GM23248 (cell line): ENCODE measurements around the gene GNG14.

Experiments
- EZH2 ChIP-seq: fragments of 200-600 bp; sonication (generic); IDR thresholded peaks from 2 replicates; pipeline ENCODE4 v1.6.1; 2018; ENCODE audit warnings: antibody characterized with exemption, mild to moderate bottlenecking; ENCODE audit not compliant: insufficient read depth, poor library complexity, severe bottlenecking
- EZH2phosphoT487 ChIP-seq: fragments of 200-600 bp; sonication (generic); IDR thresholded peaks from 2 replicates; pipeline ENCODE4 v1.6.1; 2018; ENCODE audit warnings: antibody characterized with exemption, moderate library complexity, mild to moderate bottlenecking, low read depth; ENCODE audit not compliant: insufficient read depth

GRCh38 chr19:12665671-12666264 is 22.0 kb upstream of the GNG14 start:
- TF ChIP-seq EZH2: no peak
- no peak for TF ChIP-seq EZH2phosphoT487
